ENCODE results near the gene ZNF436. TPM values are rescaled to one million over a fixed set of nuclear protein-coding genes. Genes with fewer than 3 reads are reported as not detected.

Gene ZNF436
- total and polyA plus RNA-seq, 9 of the 15 experiments (the other 6 are each of a cell fraction or from before 2014, with no cell fraction given): 2.1 to 11.3 (median 6.8) TPM

DNA sequence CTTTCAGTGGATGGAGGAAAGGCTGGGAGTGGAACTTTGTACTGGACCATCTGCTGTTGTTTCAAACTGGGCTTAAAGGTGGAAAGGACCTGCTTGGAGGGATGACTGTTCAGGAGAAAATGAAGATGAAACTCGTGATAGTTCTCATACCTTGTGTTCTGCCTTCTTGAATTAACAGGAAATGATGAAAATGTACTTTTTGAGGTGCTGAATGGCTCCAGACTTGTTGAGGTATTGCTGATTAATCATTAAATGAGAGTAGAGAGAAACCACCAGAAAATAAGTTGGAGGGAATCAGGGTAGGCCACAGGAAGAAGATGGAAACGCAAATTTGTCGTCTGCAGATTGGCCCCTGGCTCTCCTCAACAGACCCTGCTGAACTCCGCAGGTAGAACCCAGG, 26.2 kb upstream of the ZNF436 start:
- ChIA-PET POLR2A (interaction anchor here (0.6 kb wide), 1 partner anchor 79 kb away, joined by 5 read pairs; no protein-coding TSS in a partner anchor), CTCF (ENCODE audit: low intra/inter-chr PET ratio) (no interaction called here)
- H3K9me3 ChIP-seq (replicated peaks; ENCODE audit: control insufficient read depth, insufficient read depth, low read depth, low read length): no peaks in the 10 kb centered on the region; the same call in 1 of the 2 replicates
- intact Hi-C loops (cut with micrococcal nuclease) (no loop called here), in situ Hi-C loops (cut with MboI) (no loop called here)
- TF ChIP-seq E2F3 (CRISPR knock-in tag; IDR thresholded peaks at IDR 0.05): no peak
- peak; percentile 88 for TF ChIP-seq ZNF316 (IDR thresholded peaks at IDR 0.05)
- TF ChIP-seq MAFF (IDR thresholded peaks at IDR 0.05; ENCODE audit: low read length): peak; percentile 59
- no peak for TF ChIP-seq LCOR (CRISPR knock-in tag; IDR thresholded peaks at IDR 0.05)
- no peak for TF ChIP-seq FOXK1 (CRISPR knock-in tag; IDR thresholded peaks at IDR 0.05; ENCODE audit: borderline replicate concordance)
- peak; percentile 60 for TF ChIP-seq MAFG (tag; conservative IDR thresholded peaks at IDR 0.05)
- TF ChIP-seq ZC3H11A (IDR thresholded peaks at IDR 0.05; ENCODE audit: low read depth, low read length): no peak
- TF ChIP-seq CC2D1A (IDR thresholded peaks at IDR 0.05): no peak
- TF ChIP-seq, protein P1, sequence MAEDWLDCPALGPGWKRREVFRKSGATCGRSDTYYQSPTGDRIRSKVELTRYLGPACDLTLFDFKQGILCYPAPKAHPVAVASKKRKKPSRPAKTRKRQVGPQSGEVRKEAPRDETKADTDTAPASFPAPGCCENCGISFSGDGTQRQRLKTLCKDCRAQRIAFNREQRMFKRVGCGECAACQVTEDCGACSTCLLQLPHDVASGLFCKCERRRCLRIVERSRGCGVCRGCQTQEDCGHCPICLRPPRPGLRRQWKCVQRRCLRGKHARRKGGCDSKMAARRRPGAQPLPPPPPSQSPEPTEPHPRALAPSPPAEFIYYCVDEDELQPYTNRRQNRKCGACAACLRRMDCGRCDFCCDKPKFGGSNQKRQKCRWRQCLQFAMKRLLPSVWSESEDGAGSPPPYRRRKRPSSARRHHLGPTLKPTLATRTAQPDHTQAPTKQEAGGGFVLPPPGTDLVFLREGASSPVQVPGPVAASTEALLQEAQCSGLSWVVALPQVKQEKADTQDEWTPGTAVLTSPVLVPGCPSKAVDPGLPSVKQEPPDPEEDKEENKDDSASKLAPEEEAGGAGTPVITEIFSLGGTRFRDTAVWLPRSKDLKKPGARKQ (CRISPR knock-in tag; IDR thresholded peaks at IDR 0.05): no peak
- TF ChIP-seq, protein P2, sequence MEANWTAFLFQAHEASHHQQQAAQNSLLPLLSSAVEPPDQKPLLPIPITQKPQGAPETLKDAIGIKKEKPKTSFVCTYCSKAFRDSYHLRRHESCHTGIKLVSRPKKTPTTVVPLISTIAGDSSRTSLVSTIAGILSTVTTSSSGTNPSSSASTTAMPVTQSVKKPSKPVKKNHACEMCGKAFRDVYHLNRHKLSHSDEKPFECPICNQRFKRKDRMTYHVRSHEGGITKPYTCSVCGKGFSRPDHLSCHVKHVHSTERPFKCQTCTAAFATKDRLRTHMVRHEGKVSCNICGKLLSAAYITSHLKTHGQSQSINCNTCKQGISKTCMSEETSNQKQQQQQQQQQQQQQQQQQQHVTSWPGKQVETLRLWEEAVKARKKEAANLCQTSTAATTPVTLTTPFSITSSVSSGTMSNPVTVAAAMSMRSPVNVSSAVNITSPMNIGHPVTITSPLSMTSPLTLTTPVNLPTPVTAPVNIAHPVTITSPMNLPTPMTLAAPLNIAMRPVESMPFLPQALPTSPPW (CRISPR knock-in tag; IDR thresholded peaks at IDR 0.05): no peak
- peak; percentile 74 for TF ChIP-seq C11orf30 (IDR thresholded peaks at IDR 0.05; ENCODE audit: low read depth)
- WGBS (ENCODE audit: insufficient coverage, low coverage, missing lambda C conversion rate): 22% methylated on average over 4 of the region's 4 CpGs
- no peak overlapping the region for H3K4me2 ChIP-seq (ENCODE audit: insufficient read depth, low read length)
- FAIRE-seq: no peak
- H3K27ac ChIP-seq (ENCODE audit: extremely low read depth, low read depth, low read length): no peak overlapping the region
- DNase-seq (ENCODE audit: extremely low read depth in 1 of 4, low spot score in 3 of 4): no peak
- H3K27me3 ChIP-seq (ENCODE audit: control insufficient read depth in 2 of 2, insufficient read depth in 2 of 2, low read length in 2 of 2): peaks cover 0 to 5% of the 10 kb centered on the region in 2 experiments; a peak in 2 of 5 replicates
- no peaks in the 10 kb centered on the region for H3K36me3 ChIP-seq (ENCODE audit: control insufficient read depth, insufficient read depth, low read length)
- no peaks in the 10 kb centered on the region for H4K20me1 ChIP-seq (replicated peaks; ENCODE audit: control insufficient read depth, insufficient read depth, low read length)
- no TSS peak for BruUV-seq (replicated peaks)
- ATAC-seq: no peak
- no peaks in the 10 kb centered on the region for H3K79me2 ChIP-seq (ENCODE audit: control insufficient read depth, insufficient read depth, low read length)
- no peak overlapping the region for H3K4me3 ChIP-seq
- H2AFZ ChIP-seq (ENCODE audit: low read depth, low read length): no peak overlapping the region
- H3K9me1 ChIP-seq (ENCODE audit: control insufficient read depth, insufficient read depth, low read length): no peaks in the 10 kb centered on the region
- peaks cover 4 to 9% of the 10 kb centered on the region in 2 experiments; a peak in 4 of 5 replicates for H3K4me1 ChIP-seq (replicated peaks in 1 of 2; ENCODE audit: control insufficient read depth in 2 of 2, insufficient read depth in 2 of 2, low read length in 2 of 2)
- H3K9ac ChIP-seq (ENCODE audit: insufficient read depth in 1 of 2, low read depth in 2 of 2, low read length in 2 of 2): no peak overlapping the region
